SU-DHL-6 (cell line): ENCODE results near the gene BRCA1.

ENCODE experiments used
- H2AFZ ChIP-seq: fragments of 200-600 bp; sonication (generic); 2 replicates; pipeline ENCODE4 v1.6.1; 2014; ENCODE audit warnings: low read depth, mild to moderate bottlenecking, moderate library complexity, mixed read lengths, antibody characterized with exemption, low read length; ENCODE audit not compliant: severe bottlenecking
- H3F3A ChIP-seq: fragments of 200-600 bp; shearing (Covaris generic); 2 replicates; pipeline ENCODE4 v1.6.0; 2016; ENCODE audit warnings: antibody characterized with exemption, mild to moderate bottlenecking; ENCODE audit not compliant: insufficient read depth
- H3K27ac ChIP-seq: fragments of 200-600 bp; sonication (generic); 2 replicates; pipeline ENCODE4 v1.5.1; 2016; ENCODE audit warnings: low read depth, mild to moderate bottlenecking, low read length, moderate library complexity, mixed read lengths
- H3K27me3 ChIP-seq: fragments of 200-600 bp; sonication (generic), shearing (Covaris generic); 2 replicates; pipeline ENCODE4 v1.6.0; 2014; ENCODE audit warnings: mild to moderate bottlenecking, low read length
- H3K36me3 ChIP-seq: fragments of 200-600 bp; sonication (generic); 2 replicates; pipeline ENCODE4 v1.6.1; 2014; ENCODE audit warnings: mild to moderate bottlenecking, low read length, mixed read lengths
- H3K4me2 ChIP-seq: fragments of 300-600, 200-600 bp; shearing (Covaris generic), sonication (generic); 2 replicates; pipeline ENCODE4 v1.6.0; 2014; ENCODE audit warnings: low read length, low read depth, mild to moderate bottlenecking; ENCODE audit not compliant: poor library complexity, severe bottlenecking
- H3K4me3 ChIP-seq: fragments of 200-600 bp; sonication (generic); 2 replicates; pipeline ENCODE4 v1.5.1; 2014; ENCODE audit warnings: antibody characterized with exemption, low read length, mild to moderate bottlenecking, mixed read lengths; ENCODE audit not compliant: insufficient read depth, poor library complexity, severe bottlenecking
- H3K79me2 ChIP-seq: fragments of 200-600 bp; sonication (generic); 2 replicates; pipeline ENCODE4 v1.6.1; 2014; ENCODE audit warnings: mild to moderate bottlenecking, low read length, moderate library complexity; ENCODE audit not compliant: insufficient read depth
- H3K9ac ChIP-seq: fragments of 200-600 bp; sonication (generic); 2 replicates; pipeline ENCODE4 v1.7.0; 2014; ENCODE audit warnings: mild to moderate bottlenecking, low read length
- H3K9me2 ChIP-seq: fragments of 200-600 bp; sonication (generic); replicated peaks from 2 replicates; pipeline ENCODE4 v1.6.1; 2014; ENCODE audit warnings: low read length; ENCODE audit not compliant: insufficient read depth
- H3K9me3 ChIP-seq: fragments of 200-600 bp; sonication (generic); 2 replicates; pipeline ENCODE4 v1.6.1; 2014; ENCODE audit warnings: low read length, mixed read lengths; ENCODE audit not compliant: insufficient read depth
- H4K20me1 ChIP-seq: fragments of 200-600 bp; sonication (generic); 2 replicates; pipeline ENCODE4 v1.6.1; 2014; ENCODE audit warnings: low read depth, mild to moderate bottlenecking, antibody characterized with exemption, low read length, moderate library complexity, mixed read lengths
- CTCF ChIP-seq: fragments of 200-600 bp; sonication (generic); IDR thresholded peaks from one replicate; pipeline ENCODE4 v1.5.1; 2017; ENCODE audit warnings: antibody characterized with exemption, mild to moderate bottlenecking, low read length, moderate library complexity; ENCODE audit not compliant: insufficient read depth, poor library complexity, severe bottlenecking
- EZH2phosphoT487 ChIP-seq: fragments of 200-600 bp; sonication (generic), shearing (Covaris generic); conservative IDR thresholded peaks from 2 replicates; pipeline ENCODE4 v1.6.1; 2018; ENCODE audit warnings: mild to moderate bottlenecking, antibody characterized with exemption, low read length, moderate library complexity, mixed read lengths

Gene BRCA1

GRCh38 chr17:43079641-43080302 lies 45.4 kb downstream of the BRCA1 start:
- TF ChIP-seq CTCF (no peak), EZH2phosphoT487 (no peak)
- no peaks in the 10 kb centered on the region for H3K27me3 ChIP-seq

GRCh38 chr17:43074869-43075268 lies 50.3 kb downstream of the BRCA1 start:
- H3K36me3 ChIP-seq = peaks cover 26% of the 10 kb centered on the region

More at GRCh38 chr17:43079641-43080302, 45.4 kb downstream of the BRCA1 start:
- Histone ChIP-seq H3K36me3 (peaks cover 21% of the 10 kb centered on the region; the same call in 1 of the 2 replicates), H2AFZ (no peak overlapping the region), H3K27ac (no peak overlapping the region), H3K4me2 (no peak overlapping the region), H3K9ac (no peak overlapping the region), H3K4me3 (no peak overlapping the region), H3K79me2 (no peaks in the 10 kb centered on the region), H3K9me3 (no peaks in the 10 kb centered on the region), H3K9me2 (no peaks in the 10 kb centered on the region), H3F3A (no peaks in the 10 kb centered on the region), H4K20me1 (no peaks in the 10 kb centered on the region)

GRCh38 chr17:43070872-43071271 lies 54.3 kb downstream of the BRCA1 start:
- no peak overlapping the region for H3K4me2 ChIP-seq
- peaks cover 21% of the 10 kb centered on the region for H3K36me3 ChIP-seq
- 0 out of 2 replicates have a peak, but pooled peaks cover 3% of the 10 kb centered on the region for H3F3A ChIP-seq
- no peaks in the 10 kb centered on the region for H3K9me2 ChIP-seq
- H4K20me1 ChIP-seq = no peaks in the 10 kb centered on the region
- H3K9me3 ChIP-seq = no peaks in the 10 kb centered on the region
- TF ChIP-seq EZH2phosphoT487 (no peak), CTCF (no peak)
- no peak overlapping the region for H3K4me3 ChIP-seq
- H3K27me3 ChIP-seq = no peaks in the 10 kb centered on the region
- H2AFZ ChIP-seq = no peak overlapping the region
- no peaks in the 10 kb centered on the region for H3K79me2 ChIP-seq
- H3K27ac ChIP-seq = no peak overlapping the region
- H3K9ac ChIP-seq = no peak overlapping the region

More at GRCh38 chr17:43074869-43075268, 50.3 kb downstream of the BRCA1 start:
- TF ChIP-seq EZH2phosphoT487 (no peak), CTCF (no peak)
- H3K27me3 ChIP-seq = no peaks in the 10 kb centered on the region
- H3K9ac ChIP-seq = no peak overlapping the region
- no peak overlapping the region for H3K27ac ChIP-seq
- 0 out of 2 replicates have a peak, but pooled peaks cover 3% of the 10 kb centered on the region for H3F3A ChIP-seq
- H3K9me2 ChIP-seq = no peaks in the 10 kb centered on the region
- no peaks in the 10 kb centered on the region for H4K20me1 ChIP-seq
- no peaks in the 10 kb centered on the region for H3K9me3 ChIP-seq
- H3K4me2 ChIP-seq = no peak overlapping the region
- no peaks in the 10 kb centered on the region for H3K79me2 ChIP-seq
- H3K4me3 ChIP-seq = no peak overlapping the region
- H2AFZ ChIP-seq = no peak overlapping the region
